Astrocyte of the spinal cord (primary cell): Measurements from ENCODE around the gene FST.
A peak's percentile ranks its signal among the peaks of the same experiment; 100 is the strongest.

Source experiments
- DNase-seq: peaks from one replicate; pipeline ENCODE4 v3.0.0; 2011; ENCODE audit warnings: low read depth, low spot score
- H3K4me3 ChIP-seq: 2 replicates; pipeline ENCODE4 v1.5.1; 2011; ENCODE audit warnings: low read depth, mild to moderate bottlenecking, low read length, moderate library complexity
- CTCF ChIP-seq: IDR thresholded peaks from 2 replicates; pipeline ENCODE4 v1.5.1; 2012; ENCODE audit warnings: low read depth, mild to moderate bottlenecking, low read length, inconsistent platforms
- in situ Hi-C: cut with HindIII; loops from 2 replicates; pipeline ENCODE4 v1.10.0; 2017; ENCODE audit warnings: low sequenced_read_pairs

FST gene

GRCh38 chr5:53472720-53473510, 7.5 kb upstream of the FST start:
- DNase-seq = no peak
- H3K4me3 ChIP-seq = no peak overlapping the region
- in situ Hi-C loops = no loop called here
- TF ChIP-seq CTCF = no peak

GRCh38 chr5:53473633-53474032, 6.8 kb upstream of the FST start:
- peak; percentile 15 for DNase-seq
- H3K4me3 ChIP-seq = no peak overlapping the region
- in situ Hi-C loops = no loop called here
- no peak for TF ChIP-seq CTCF

- no peak for TF ChIP-seq CTCF
- in situ Hi-C loops = no loop called here
Observed at GRCh38 chr5:53475320-53475719, 5.1 kb upstream of the FST start.

GRCh38 chr5:53476019-53476418, 4.4 kb upstream of the FST start:
- no peak for DNase-seq
- H3K4me3 ChIP-seq = no peak overlapping the region
- TF ChIP-seq CTCF = no peak
- in situ Hi-C loops = no loop called here

More at GRCh38 chr5:53475320-53475719, 5.1 kb upstream of the FST start:
- no peak for DNase-seq
- H3K4me3 ChIP-seq = no peak overlapping the region

- H3K4me3 ChIP-seq = no peak overlapping the region
- no peak for DNase-seq
- TF ChIP-seq CTCF = no peak
- in situ Hi-C loops = no loop called here
Observed at GRCh38 chr5:53476531-53477480, 3.6 kb upstream of the FST start.

- H3K4me3 ChIP-seq = peak overlapping the region; percentile 45
- DNase-seq = peak; percentile 64
Observed at GRCh38 chr5:53478411-53479044, 1.9 kb upstream of the FST start.

More at GRCh38 chr5:53478411-53479044, 1.9 kb upstream of the FST start:
- in situ Hi-C loops = no loop called here
- peak; percentile 44 for TF ChIP-seq CTCF
